Tibial nerve (tissue), 3 donors: Measurements from ENCODE around the gene CALML3.

Experiments
- POLR2A ChIP-seq, 2 donors: fragments of 450-650 bp; IDR thresholded peaks; one replicate each; pipeline ENCODE4 v1.6.1; 2017; ENCODE audit warnings: antibody characterized with exemption in 2 of 2, mild to moderate bottlenecking in 2 of 2, moderate library complexity in 2 of 2
- TF ChIP-seq, protein P1 (sequence below), 5 experiments: fragments of 200-600 bp in 3 of 5; fragments of 450-650 bp in 2 of 5; sonication (generic) in 3 of 5; IDR thresholded peaks; one replicate each; pipeline ENCODE4 v1.5.1; 2016 to 2019; ENCODE audit warnings: antibody characterized with exemption in 5 of 5, mild to moderate bottlenecking in 3 of 5, moderate library complexity in 2 of 5

DNA sequence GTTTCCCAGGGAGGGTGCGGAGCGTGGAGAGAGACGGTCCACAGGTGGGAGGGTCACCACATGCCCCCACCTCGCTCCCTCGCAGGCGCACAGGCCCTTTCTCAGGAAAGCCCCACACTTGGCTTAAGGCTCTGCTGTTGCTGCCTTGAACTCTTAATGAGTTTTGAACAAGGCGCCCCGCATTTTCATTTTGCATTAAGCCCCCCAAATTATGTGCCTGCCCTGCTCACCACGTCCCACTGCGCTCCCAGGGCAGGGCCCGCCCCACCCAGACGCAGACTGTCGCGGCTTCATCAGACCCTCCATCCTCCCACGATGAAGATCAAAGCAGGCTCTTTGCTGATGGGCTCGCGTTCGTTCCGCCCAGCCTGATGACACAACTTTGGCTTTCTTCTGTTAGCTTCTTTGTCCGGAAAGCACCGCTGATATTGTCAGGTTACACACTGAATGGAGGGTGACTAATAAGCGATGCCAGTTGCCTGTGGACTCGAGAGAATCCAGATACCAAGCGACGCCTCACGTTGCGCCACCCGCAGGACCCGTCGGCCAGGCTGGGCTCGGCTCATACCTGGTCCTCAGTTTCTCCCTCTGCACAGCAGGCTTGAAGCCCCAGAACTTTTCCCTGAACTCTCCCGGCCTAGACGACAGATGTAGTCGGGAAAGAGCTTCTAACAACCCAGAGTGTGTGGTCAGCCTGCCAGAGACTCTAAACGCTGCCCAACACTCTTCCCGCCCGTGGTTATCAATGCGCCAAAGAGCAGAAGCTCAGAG lies 9.5 kb downstream of the CALML3 start:
- TF ChIP-seq, protein P1, sequence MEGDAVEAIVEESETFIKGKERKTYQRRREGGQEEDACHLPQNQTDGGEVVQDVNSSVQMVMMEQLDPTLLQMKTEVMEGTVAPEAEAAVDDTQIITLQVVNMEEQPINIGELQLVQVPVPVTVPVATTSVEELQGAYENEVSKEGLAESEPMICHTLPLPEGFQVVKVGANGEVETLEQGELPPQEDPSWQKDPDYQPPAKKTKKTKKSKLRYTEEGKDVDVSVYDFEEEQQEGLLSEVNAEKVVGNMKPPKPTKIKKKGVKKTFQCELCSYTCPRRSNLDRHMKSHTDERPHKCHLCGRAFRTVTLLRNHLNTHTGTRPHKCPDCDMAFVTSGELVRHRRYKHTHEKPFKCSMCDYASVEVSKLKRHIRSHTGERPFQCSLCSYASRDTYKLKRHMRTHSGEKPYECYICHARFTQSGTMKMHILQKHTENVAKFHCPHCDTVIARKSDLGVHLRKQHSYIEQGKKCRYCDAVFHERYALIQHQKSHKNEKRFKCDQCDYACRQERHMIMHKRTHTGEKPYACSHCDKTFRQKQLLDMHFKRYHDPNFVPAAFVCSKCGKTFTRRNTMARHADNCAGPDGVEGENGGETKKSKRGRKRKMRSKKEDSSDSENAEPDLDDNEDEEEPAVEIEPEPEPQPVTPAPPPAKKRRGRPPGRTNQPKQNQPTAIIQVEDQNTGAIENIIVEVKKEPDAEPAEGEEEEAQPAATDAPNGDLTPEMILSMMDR (IDR thresholded peaks at IDR 0.05) = no peak
- no peak for TF ChIP-seq POLR2A (IDR thresholded peaks at IDR 0.05)
